ENCODE measurements around the gene TMEM97. TPM values are rescaled to one million over a fixed set of nuclear protein-coding genes. Genes with fewer than 3 reads are reported as not detected.

Gene TMEM97
- total RNA-seq, 1 donor from 2014 or later = 16.1 TPM

DNA sequence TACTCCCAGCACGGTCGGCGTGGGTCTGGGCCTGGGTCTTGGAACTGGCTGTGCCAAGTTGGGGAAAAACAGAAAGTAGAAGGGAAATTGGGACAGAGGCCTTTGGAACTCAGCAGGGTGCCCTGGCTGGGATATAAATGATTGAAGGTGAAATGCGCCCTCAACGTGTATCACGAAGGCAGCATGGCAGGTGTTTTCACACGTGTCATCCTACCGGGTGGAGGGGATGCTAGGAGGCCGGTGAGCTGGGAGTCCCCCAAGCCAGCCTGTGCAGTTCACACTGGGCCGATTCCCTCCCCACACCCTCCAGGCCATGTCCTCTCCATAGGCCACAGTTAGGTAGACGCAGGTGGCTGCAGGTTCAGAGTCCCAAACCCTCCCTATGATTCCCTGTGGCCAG lies 22.5 kb downstream of the TMEM97 start:
- Mint-ChIP-seq H3K27me3 (no peaks in the 10 kb centered on the region), H3K4me1 (peaks cover 16% of the 10 kb centered on the region), H3K36me3 (ENCODE audit: low read depth) (peaks cover 61% of the 10 kb centered on the region), H3K9me3 (no peaks in the 10 kb centered on the region), H3K4me3 (no peak overlapping the region), H3K27ac (no peak overlapping the region)
- intact Hi-C loops (cut with micrococcal nuclease) = no loop called here
- TF ChIP-seq, protein P1, sequence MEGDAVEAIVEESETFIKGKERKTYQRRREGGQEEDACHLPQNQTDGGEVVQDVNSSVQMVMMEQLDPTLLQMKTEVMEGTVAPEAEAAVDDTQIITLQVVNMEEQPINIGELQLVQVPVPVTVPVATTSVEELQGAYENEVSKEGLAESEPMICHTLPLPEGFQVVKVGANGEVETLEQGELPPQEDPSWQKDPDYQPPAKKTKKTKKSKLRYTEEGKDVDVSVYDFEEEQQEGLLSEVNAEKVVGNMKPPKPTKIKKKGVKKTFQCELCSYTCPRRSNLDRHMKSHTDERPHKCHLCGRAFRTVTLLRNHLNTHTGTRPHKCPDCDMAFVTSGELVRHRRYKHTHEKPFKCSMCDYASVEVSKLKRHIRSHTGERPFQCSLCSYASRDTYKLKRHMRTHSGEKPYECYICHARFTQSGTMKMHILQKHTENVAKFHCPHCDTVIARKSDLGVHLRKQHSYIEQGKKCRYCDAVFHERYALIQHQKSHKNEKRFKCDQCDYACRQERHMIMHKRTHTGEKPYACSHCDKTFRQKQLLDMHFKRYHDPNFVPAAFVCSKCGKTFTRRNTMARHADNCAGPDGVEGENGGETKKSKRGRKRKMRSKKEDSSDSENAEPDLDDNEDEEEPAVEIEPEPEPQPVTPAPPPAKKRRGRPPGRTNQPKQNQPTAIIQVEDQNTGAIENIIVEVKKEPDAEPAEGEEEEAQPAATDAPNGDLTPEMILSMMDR (IDR thresholded peaks at IDR 0.05) = no peak
- ATAC-seq (ENCODE audit: low read depth) (no peak), DNase-seq (no peak)
- CTCF ChIA-PET = no interaction called here
- POLR2A ChIA-PET = no interaction called here

DNA sequence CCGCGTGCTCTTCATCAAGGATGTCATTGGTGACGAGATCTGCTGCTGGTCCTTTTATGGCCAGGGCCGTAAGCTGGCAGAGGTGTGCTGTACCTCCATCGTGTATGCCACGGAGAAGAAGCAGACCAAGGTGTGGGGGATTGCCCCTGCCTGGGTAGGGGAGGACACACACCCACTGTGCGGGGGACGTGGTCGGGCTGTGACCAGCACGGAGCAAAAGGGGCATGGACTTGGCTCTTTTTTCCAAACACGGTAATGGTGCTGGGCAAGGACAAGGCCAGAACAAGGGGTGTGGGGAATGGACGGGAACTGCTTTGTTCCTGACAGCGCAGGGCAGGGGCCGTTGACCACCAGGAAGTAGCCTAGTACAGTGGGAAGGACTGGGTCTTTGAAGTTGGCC lies 23.3 kb downstream of the TMEM97 start:
- H3K36me3 Mint-ChIP-seq (ENCODE audit: low read depth) = peaks cover 69% of the 10 kb centered on the region
- intact Hi-C loops (cut with micrococcal nuclease) = no loop called here
- no peak overlapping the region for H3K27ac Mint-ChIP-seq
- ChIA-PET POLR2A (no interaction called here), CTCF (no interaction called here)
- TF ChIP-seq, protein P1 (IDR thresholded peaks at IDR 0.05) = no peak
- H3K27me3 Mint-ChIP-seq = no peaks in the 10 kb centered on the region
- ATAC-seq (ENCODE audit: low read depth) (no peak), DNase-seq (no peak)
- H3K9me3 Mint-ChIP-seq = no peaks in the 10 kb centered on the region
- no peak overlapping the region for H3K4me3 Mint-ChIP-seq
- H3K4me1 Mint-ChIP-seq = peaks cover 8% of the 10 kb centered on the region

DNA sequence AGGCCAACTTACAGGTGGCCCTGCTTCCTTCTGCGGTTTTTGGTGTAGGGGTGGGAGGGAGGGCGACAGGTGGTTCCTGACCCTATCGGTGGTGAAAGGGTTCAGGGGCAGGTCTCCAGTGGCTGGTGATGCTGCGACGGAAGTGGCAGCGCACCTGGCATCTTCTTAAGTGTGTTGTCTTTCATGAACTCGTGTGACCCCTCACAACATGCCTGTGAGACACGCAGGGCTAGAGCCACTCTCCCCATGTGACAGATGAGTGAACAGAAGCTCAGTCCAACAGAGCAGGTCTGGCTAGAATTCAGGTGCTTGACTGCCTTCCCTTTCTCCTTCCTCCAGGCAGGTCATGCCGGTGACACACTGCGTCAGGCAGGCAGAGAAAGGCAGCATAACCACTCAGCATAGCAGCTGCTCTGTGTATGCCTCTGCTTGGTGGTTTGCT lies 24.5 kb downstream of the TMEM97 start:
- no peaks in the 10 kb centered on the region for H3K9me3 Mint-ChIP-seq
- ChIA-PET CTCF (no interaction called here), POLR2A (no interaction called here)
- TF ChIP-seq, protein P1 (IDR thresholded peaks at IDR 0.05) = no peak
- H3K4me1 Mint-ChIP-seq = peaks cover 2% of the 10 kb centered on the region
- H3K27ac Mint-ChIP-seq = no peak overlapping the region
- H3K27me3 Mint-ChIP-seq = no peaks in the 10 kb centered on the region
- no peak for ATAC-seq (ENCODE audit: low read depth)
- intact Hi-C loops (cut with micrococcal nuclease) = no loop called here
- peaks cover 81% of the 10 kb centered on the region for H3K36me3 Mint-ChIP-seq (ENCODE audit: low read depth)
- no peak for DNase-seq
- H3K4me3 Mint-ChIP-seq = no peak overlapping the region

DNA sequence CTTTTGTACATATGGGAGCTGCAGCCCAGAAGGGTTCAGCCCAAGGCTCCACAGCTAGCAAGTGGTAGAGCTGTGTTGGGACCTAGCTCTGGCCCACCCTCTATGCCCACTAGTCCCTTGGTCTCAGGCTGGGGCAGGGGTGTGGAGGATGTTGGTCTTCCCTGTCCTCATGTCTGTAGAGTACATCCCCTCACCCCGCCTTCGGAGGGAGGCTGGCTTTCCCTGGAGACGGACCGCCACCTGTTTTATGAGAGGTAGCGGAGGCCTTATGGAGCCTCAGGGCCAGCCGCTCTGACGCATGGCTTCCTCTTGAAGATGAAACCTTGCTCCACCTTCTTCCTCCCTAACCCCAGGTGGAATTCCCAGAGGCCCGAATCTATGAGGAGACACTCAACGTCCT lies 25.0 kb downstream of the TMEM97 start:
- Mint-ChIP-seq H3K27me3 (no peaks in the 10 kb centered on the region), H3K9me3 (no peaks in the 10 kb centered on the region), H3K4me3 (no peak overlapping the region), H3K4me1 (peaks cover 2% of the 10 kb centered on the region), H3K27ac (no peak overlapping the region), H3K36me3 (ENCODE audit: low read depth) (peaks cover 86% of the 10 kb centered on the region)
- DNase-seq (no peak), ATAC-seq (ENCODE audit: low read depth) (no peak)
- ChIA-PET CTCF (no interaction called here), POLR2A (no interaction called here)
- TF ChIP-seq, protein P1 (IDR thresholded peaks at IDR 0.05) = no peak
- intact Hi-C loops (cut with micrococcal nuclease) = no loop called here

DNA sequence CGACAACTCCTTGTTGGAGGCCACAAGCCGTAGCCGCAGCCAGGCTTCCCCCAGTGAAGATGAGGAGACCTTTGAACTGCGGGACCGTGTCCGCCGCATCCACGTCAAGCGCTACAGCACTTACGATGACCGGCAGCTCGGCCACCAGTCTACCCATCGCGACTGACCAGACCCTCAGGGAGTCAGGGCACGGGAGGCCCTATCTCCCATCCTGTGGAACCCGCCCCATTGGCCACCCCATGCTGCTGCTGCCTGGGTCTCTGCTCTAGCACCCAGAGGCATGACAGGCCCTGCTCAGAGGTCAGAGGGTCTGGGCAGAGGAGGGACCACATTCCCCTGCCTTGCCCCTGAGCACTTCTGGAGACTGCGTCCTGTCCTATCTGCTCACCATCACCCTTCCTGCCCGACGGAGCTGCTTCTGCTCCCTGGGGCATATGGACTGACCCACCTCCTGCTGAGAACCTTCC lies 25.5 kb downstream of the TMEM97 start:
- ChIA-PET POLR2A (interaction anchor here (1.2 kb wide), 2 partner anchors 8 to 13 kb away, joined by 3 read pairs; partner anchors contain the start of genes POLDIP2 and TNFAIP1), CTCF (no interaction called here)
- Mint-ChIP-seq H3K27me3 (no peaks in the 10 kb centered on the region), H3K4me1 (no peaks in the 10 kb centered on the region), H3K36me3 (ENCODE audit: low read depth) (peaks cover 85% of the 10 kb centered on the region), H3K4me3 (no peak overlapping the region), H3K27ac (no peak overlapping the region), H3K9me3 (no peaks in the 10 kb centered on the region)
- ATAC-seq (ENCODE audit: low read depth) = no peak
- no peak for DNase-seq
- TF ChIP-seq, protein P1 (IDR thresholded peaks at IDR 0.05) = no peak
- intact Hi-C loops (cut with micrococcal nuclease) = no loop called here

Measured in activated B cell treated with CpG ODN at 0.5 μM for 24 hours (primary cell).